Stimulated activated effector memory CD8-positive, alpha-beta T cell treated with anti-CD3 and anti-CD28 coated beads, Interleukin-12 subunit alpha, Interleukin-12 subunit beta, amount 100 ng/mL, for 72 hours (primary cell): ENCODE measurements around the gene MYBBP1A.
A peak's percentile ranks its signal among the peaks of the same experiment; 100 is the strongest.
"Not testable (repeated sequence)": the region's sequence is repeated elsewhere in the genome, so short reads cannot be mapped to it uniquely, and the experiment has no call there.

ENCODE experiments used
- ATAC-seq: fragments of 150-1000 bp; cut with Tn5 transposase; 2 replicates; pipeline ENCODE4 v1.10.0; 2021
- DNase-seq, 2 donors: peaks; one replicate each; pipeline ENCODE4 v3.0.0; 2021 to 2022; ENCODE audit warnings: low spot score in 2 of 2
- H3K27ac Mint-ChIP-seq: one replicate; pipeline ENCODE4 v1.8.0; 2022; ENCODE audit warnings: mild to moderate bottlenecking, mixed read lengths
- H3K36me3 Mint-ChIP-seq: one replicate; pipeline ENCODE4 v1.8.0; 2022; ENCODE audit warnings: mild to moderate bottlenecking, mixed read lengths
- H3K4me1 Mint-ChIP-seq: one replicate; pipeline ENCODE4 v1.8.0; 2022; ENCODE audit warnings: mixed read lengths
- H3K4me3 Mint-ChIP-seq: one replicate; pipeline ENCODE4 v1.8.0; 2022; ENCODE audit warnings: mild to moderate bottlenecking, mixed read lengths
- H3K9me3 Mint-ChIP-seq: one replicate; pipeline ENCODE4 v1.8.0; 2022; ENCODE audit warnings: mixed read lengths

MYBBP1A gene

DNA sequence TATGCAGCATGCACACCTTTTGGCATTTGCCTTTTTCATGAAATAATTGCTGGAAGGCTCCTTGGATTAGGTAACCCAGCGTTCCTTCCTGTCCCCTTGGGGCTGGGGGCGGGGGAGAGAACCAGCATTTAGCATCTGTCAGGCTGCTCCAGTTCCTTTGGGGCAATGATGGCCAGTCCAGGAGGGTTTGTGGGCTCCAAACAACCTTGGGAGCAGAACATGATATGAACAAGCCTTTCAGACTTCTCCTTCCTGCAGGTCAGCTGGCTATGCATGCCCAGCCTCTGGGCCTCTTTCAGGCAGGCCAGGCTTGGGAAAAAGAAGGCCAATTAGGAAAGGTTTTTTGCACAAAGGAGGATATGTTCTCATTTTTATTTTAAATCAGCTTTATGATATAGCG, 28.0 kb upstream of the MYBBP1A start:
- Mint-ChIP-seq H3K27ac (no peak overlapping the region), H3K9me3 (no peaks in the 10 kb centered on the region), H3K4me1 (peaks cover 5% of the 10 kb centered on the region), H3K4me3 (peak overlapping the region; percentile 54), H3K36me3 (no peaks in the 10 kb centered on the region)
- DNase-seq (no peak), ATAC-seq (no peak)

- H3K4me1 Mint-ChIP-seq, result peaks cover 5% of the 10 kb centered on the region
- DNase-seq (no peak), ATAC-seq (no peak)
- no peak overlapping the region for H3K27ac Mint-ChIP-seq
- H3K36me3 Mint-ChIP-seq, result no peaks in the 10 kb centered on the region
- no peaks in the 10 kb centered on the region for H3K9me3 Mint-ChIP-seq
- H3K4me3 Mint-ChIP-seq, result no peak overlapping the region
Observed at GRCh38 chr17:4582691-4583090, 27.5 kb upstream of the MYBBP1A start.

- Mint-ChIP-seq H3K4me1 (peaks cover 5% of the 10 kb centered on the region), H3K4me3 (no peak overlapping the region), H3K36me3 (no peaks in the 10 kb centered on the region), H3K9me3 (no peaks in the 10 kb centered on the region), H3K27ac (no peak overlapping the region)
- DNase-seq (no peak), ATAC-seq (no peak)
Observed at GRCh38 chr17:4582101-4582501, 26.9 kb upstream of the MYBBP1A start.

DNA sequence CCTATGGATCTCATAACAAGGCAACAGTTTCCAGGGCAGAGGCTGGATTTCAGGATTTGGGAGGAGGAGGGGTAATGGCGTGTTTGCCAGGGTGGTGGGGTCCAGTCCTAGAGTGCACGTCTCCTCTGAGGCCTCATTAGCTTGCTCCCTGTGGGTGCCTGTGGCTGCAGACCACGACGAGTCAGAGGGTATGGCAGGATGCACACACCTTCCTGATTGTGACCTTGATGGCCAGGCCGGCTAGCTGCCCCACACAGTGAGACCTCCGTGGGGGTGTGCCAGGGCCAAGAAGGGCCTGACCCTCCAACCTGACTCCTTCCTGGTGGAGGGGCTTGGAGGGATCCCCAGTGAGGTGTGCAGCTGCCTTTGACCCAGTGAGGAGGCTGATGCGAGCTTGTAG, 25.1 kb upstream of the MYBBP1A start:
- ATAC-seq (no peak), DNase-seq (no peak)
- H3K9me3 Mint-ChIP-seq, result no peaks in the 10 kb centered on the region
- no peak overlapping the region for H3K4me3 Mint-ChIP-seq
- H3K36me3 Mint-ChIP-seq, result no peaks in the 10 kb centered on the region
- no peak overlapping the region for H3K27ac Mint-ChIP-seq
- H3K4me1 Mint-ChIP-seq, result peaks cover 4% of the 10 kb centered on the region

GRCh38 chr17:4579678-4580077, 24.5 kb upstream of the MYBBP1A start:
- H3K9me3 Mint-ChIP-seq, result no peaks in the 10 kb centered on the region
- H3K27ac Mint-ChIP-seq, result no peak overlapping the region
- DNase-seq (no peak), ATAC-seq (no peak)
- no peaks in the 10 kb centered on the region for H3K4me1 Mint-ChIP-seq
- no peak overlapping the region for H3K4me3 Mint-ChIP-seq
- no peaks in the 10 kb centered on the region for H3K36me3 Mint-ChIP-seq

- H3K9me3 Mint-ChIP-seq, H3K4me1 Mint-ChIP-seq, ATAC-seq, H3K27ac Mint-ChIP-seq, H3K36me3 Mint-ChIP-seq, H3K4me3 Mint-ChIP-seq, DNase-seq: not testable (repeated sequence)
Observed at GRCh38 chr17:4578349-4578748, 23.2 kb upstream of the MYBBP1A start.

DNA sequence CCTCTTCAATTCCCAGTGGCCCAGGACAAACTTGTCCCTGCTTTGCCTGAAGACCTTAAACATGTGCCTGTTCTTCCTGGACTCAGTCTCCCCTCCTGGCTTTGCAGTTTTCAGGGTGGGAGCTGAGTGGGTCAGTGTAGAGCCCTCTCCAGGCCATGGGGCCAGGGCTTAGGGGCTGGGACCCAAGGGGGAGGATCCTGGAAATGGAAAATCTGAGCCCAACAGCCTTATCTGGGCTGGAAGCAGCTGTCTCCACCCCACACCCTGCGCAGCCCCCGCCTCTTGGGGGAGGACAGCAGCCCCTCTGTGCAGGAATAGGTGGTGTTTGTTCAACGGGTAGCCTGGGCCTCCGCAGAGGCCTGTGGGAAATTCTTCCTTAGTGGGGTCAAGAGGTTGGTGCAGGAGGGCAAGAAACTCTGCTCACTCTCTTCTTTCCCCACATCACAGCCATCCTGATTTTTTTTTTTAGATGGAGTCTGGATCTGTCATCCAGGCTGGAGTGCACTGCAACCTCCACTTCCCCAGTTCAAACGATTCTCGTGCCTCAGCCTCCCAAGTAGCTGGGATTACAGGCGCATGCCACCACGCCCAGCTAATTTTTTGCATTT, 22.3 kb upstream of the MYBBP1A start:
- ATAC-seq (no peak), DNase-seq (no peak)
- no peaks in the 10 kb centered on the region for H3K9me3 Mint-ChIP-seq

GRCh38 chr17:4576729-4577322, 21.6 kb upstream of the MYBBP1A start:
- Mint-ChIP-seq H3K27ac (no peak overlapping the region), H3K4me1 (peaks cover 15% of the 10 kb centered on the region), H3K36me3 (no peaks in the 10 kb centered on the region), H3K9me3 (no peaks in the 10 kb centered on the region), H3K4me3 (no peak overlapping the region)
- ATAC-seq (no peak), DNase-seq (no peak)

More for the DNA sequence above, 22.3 kb upstream of the MYBBP1A start:
- no peak overlapping the region for H3K27ac Mint-ChIP-seq
- H3K4me1 Mint-ChIP-seq, result peaks cover 15% of the 10 kb centered on the region
- no peaks in the 10 kb centered on the region for H3K36me3 Mint-ChIP-seq
- H3K4me3 Mint-ChIP-seq, result no peak overlapping the region

GRCh38 chr17:4576161-4576558, 21.0 kb upstream of the MYBBP1A start:
- Mint-ChIP-seq H3K27ac (no peak overlapping the region), H3K36me3 (no peaks in the 10 kb centered on the region), H3K4me1 (peaks cover 15% of the 10 kb centered on the region), H3K9me3 (no peaks in the 10 kb centered on the region), H3K4me3 (no peak overlapping the region)
- DNase-seq (no peak), ATAC-seq (no peak)

DNA sequence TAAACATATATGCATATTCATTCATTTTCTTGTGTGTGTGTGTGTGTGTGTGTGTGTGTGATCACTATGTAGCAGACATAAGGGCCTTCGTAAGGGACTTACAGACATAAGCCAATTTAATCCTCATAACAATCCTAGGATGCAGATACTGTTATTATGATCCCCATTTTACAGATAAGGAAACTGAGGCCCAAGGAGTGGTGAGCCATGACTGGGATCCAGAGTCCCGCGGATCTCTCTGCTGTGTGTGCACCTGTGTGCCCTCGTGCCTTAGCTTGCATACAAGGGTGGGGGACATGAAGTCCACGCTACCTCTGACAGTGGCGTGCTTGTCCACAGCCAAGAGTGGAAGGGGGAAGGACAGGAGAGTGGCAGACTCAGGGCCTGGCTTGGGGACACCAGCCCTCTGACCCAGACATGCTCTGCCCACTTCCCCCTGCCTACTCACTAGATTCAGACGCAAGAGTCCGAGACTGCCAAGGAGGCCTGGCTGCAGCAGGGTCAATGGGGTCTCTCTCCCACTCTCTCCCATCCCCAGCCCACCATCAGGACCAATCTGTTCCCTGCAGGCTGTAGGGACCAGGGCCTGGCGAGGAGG, 19.4 kb upstream of the MYBBP1A start:
- Mint-ChIP-seq H3K36me3 (no peaks in the 10 kb centered on the region), H3K4me1 (peaks cover 15% of the 10 kb centered on the region), H3K27ac (no peak overlapping the region), H3K4me3 (no peak overlapping the region), H3K9me3 (no peaks in the 10 kb centered on the region)
- ATAC-seq (no peak), DNase-seq (no peak)

GRCh38 chr17:4573669-4574068, 18.5 kb upstream of the MYBBP1A start:
- Mint-ChIP-seq H3K27ac (peak overlapping the region; percentile 30), H3K4me1 (peaks cover 15% of the 10 kb centered on the region), H3K9me3 (no peaks in the 10 kb centered on the region), H3K4me3 (no peak overlapping the region), H3K36me3 (no peaks in the 10 kb centered on the region)
- DNase-seq, result peak; percentile 41 to 72
- peak; percentile 99 for ATAC-seq

DNA sequence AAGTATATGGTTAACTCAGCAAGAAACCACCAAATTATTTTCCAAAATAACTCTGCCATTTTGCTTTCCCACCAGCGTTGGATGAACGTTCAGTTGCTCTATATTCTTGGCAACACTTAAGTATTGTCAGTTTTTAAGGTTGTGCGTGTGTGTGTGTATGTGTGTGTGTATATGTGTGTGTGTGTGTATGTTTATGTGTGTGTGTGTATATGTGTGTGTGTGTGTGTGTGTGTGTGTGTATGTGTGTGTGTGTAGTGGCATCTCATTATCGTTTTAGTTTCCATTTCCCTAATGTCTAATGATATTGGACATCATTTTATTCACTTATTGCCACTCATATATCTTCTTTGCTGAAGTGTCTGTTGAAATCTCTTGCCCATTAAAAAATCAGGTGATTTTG, 17.9 kb upstream of the MYBBP1A start:
- Mint-ChIP-seq H3K27ac (peak overlapping the region; percentile 30), H3K9me3 (no peaks in the 10 kb centered on the region), H3K4me3 (no peak overlapping the region)

GRCh38 chr17:4572131-4572530, 16.9 kb upstream of the MYBBP1A start:
- DNase-seq (no peak), ATAC-seq (no peak)
- no peaks in the 10 kb centered on the region for H3K9me3 Mint-ChIP-seq
- H3K27ac Mint-ChIP-seq, result no peak overlapping the region
- H3K36me3 Mint-ChIP-seq, result no peaks in the 10 kb centered on the region
- H3K4me1 Mint-ChIP-seq, result peaks cover 15% of the 10 kb centered on the region
- H3K4me3 Mint-ChIP-seq, result no peak overlapping the region

More for the DNA sequence above, 17.9 kb upstream of the MYBBP1A start:
- Mint-ChIP-seq H3K36me3 (no peaks in the 10 kb centered on the region), H3K4me1 (peaks cover 15% of the 10 kb centered on the region)
- ATAC-seq, result no peak
- DNase-seq, result no peak

GRCh38 chr17:4569591-4569990, 14.4 kb upstream of the MYBBP1A start:
- Mint-ChIP-seq H3K4me1 (peaks cover 28% of the 10 kb centered on the region), H3K4me3 (no peak overlapping the region), H3K36me3 (no peaks in the 10 kb centered on the region), H3K9me3 (no peaks in the 10 kb centered on the region), H3K27ac (no peak overlapping the region)
- DNase-seq, result no peak
- no peak for ATAC-seq

GRCh38 chr17:4566785-4567184, 11.6 kb upstream of the MYBBP1A start:
- Mint-ChIP-seq H3K4me3 (no peak overlapping the region), H3K9me3 (no peaks in the 10 kb centered on the region), H3K4me1 (peaks cover 33% of the 10 kb centered on the region), H3K27ac (no peak overlapping the region), H3K36me3 (no peaks in the 10 kb centered on the region)
- peak in 1 of 2 donors; percentile 75 for DNase-seq
- peak; percentile 39 for ATAC-seq
